Ovary (tissue), 3 donors: ENCODE results near the gene RALGAPB.

Source experiments
- CTCF ChIP-seq, 3 donors: fragments of 450-650 bp in 2 of 3; fragments of 200-600 bp in 1 of 3; IDR thresholded peaks; one replicate each; pipeline versions ENCODE4 v1.5.1 to v1.8.0; 2016 to 2022; ENCODE audit warnings: antibody characterized with exemption in 3 of 3, mild to moderate bottlenecking in 1 of 3
- POLR2A ChIP-seq: fragments of 450-650 bp; IDR thresholded peaks from one replicate; pipeline ENCODE4 v1.6.1; 2017; ENCODE audit warnings: antibody characterized with exemption, mild to moderate bottlenecking, moderate library complexity
- donor health status: DM: no; HTN: no; CAD: no.

GRCh38 chr20:38601216-38602184 is 128.9 kb downstream of the RALGAPB start, which contains the start of gene ARHGAP40:
- TF ChIP-seq CTCF (IDR thresholded peaks at IDR 0.05): no peak
- no peak for TF ChIP-seq POLR2A
